ENCODE results near the gene IST1. TPM values are rescaled to one million over a fixed set of nuclear protein-coding genes. Genes with fewer than 3 reads are reported as not detected.

The IST1 gene
- 100 to 1,000 TPM; 112 to 257 (median 155) TPM for polyA plus RNA-seq
- long read RNA-seq, donor 1: 0 reads
- long read RNA-seq, donor 2, full-length matches to known transcripts: 11 of 11 reads
- long read RNA-seq, donor 2, partial matches to known transcripts: 0 of 11 reads
- long read RNA-seq, donor 2, other reads (novel, unspliced or antisense): 0 of 11 reads
- long read RNA-seq, donor 3, full-length matches to known transcripts: 21 of 64 reads
- long read RNA-seq, donor 3, partial matches to known transcripts: 43 of 64 reads
- long read RNA-seq, donor 3, other reads (novel, unspliced or antisense): 0 of 64 reads
- long read RNA-seq, donor 4: 0 reads
- long read RNA-seq, donor 5, full-length matches to known transcripts: 6 of 6 reads
- long read RNA-seq, donor 5, partial matches to known transcripts: 0 of 6 reads
- long read RNA-seq, donor 5, other reads (novel, unspliced or antisense): 0 of 6 reads
- long read RNA-seq, donor 6, full-length matches to known transcripts: 26 of 26 reads
- long read RNA-seq, donor 6, partial matches to known transcripts: 0 of 26 reads
- long read RNA-seq, donor 6, other reads (novel, unspliced or antisense): 0 of 26 reads
- long read RNA-seq, donor 7, full-length matches to known transcripts: 27 of 27 reads
- long read RNA-seq, donor 7, partial matches to known transcripts: 0 of 27 reads
- long read RNA-seq, donor 7, other reads (novel, unspliced or antisense): 0 of 27 reads
- long read RNA-seq, donor 8, full-length matches to known transcripts: 3 of 3 reads
- long read RNA-seq, donor 8, partial matches to known transcripts: 0 of 3 reads
- long read RNA-seq, donor 8, other reads (novel, unspliced or antisense): 0 of 3 reads
- long read RNA-seq, donor 9, full-length matches to known transcripts: 2 of 2 reads
- long read RNA-seq, donor 9, partial matches to known transcripts: 0 of 2 reads
- long read RNA-seq, donor 9, other reads (novel, unspliced or antisense): 0 of 2 reads
- long read RNA-seq, donor 10, full-length matches to known transcripts: 31 of 36 reads
- long read RNA-seq, donor 10, partial matches to known transcripts: 5 of 36 reads
- long read RNA-seq, donor 10, other reads (novel, unspliced or antisense): 0 of 36 reads

DNA sequence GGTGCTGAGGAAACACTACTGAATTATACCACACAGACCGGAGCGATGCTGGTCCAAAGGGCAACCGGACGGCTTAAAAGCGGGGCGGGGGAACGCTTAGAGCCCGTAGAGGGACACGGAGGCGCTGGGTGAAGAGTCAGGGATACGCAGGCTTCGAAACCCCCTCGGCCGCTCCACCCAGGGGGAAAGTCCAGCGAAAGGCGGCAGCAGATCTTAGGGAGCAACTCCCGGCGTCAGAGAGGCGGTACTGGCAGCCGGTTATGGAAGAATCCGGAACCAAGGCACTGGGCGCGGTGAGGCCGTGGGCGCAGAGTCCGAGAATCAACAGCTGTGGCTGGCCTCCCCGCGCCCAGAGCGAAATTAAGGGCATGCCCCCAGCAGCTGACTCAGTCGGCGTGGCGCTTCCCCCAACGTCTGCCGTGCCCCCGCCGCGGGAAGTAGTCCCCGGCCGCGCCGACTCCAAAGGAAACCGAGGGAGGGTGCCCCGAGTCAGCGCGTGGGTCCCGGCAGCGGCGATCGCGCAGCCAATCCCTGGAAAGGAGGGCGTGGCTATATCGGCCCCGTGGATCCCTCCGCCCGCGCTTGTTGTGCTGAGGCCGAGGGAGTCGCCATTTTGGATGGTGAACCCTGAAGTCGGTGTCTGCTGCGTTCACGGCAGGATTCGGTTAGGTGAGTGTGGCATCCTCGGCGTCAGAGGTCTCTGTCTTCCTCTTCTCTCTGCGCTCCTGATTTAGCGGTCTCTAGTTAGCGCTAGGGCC lies at the start of gene IST1:
IST1 (plus strand) TSS at position 611 of the 758 bp plus-strand sequence. CDS start 20,110 bp downstream, outside the sequence.
- peaks cover 0 to 15% (median 2%) of the 10 kb centered on the region in 3 donors for H3K4me1 ChIP-seq (ENCODE audit: control insufficient read depth in 3 of 3, insufficient read depth in 2 of 3, low read depth in 1 of 3, low read length in 2 of 3)
- DNase-seq (peak; percentile 98 to 99), FAIRE-seq (no peak)
- H3K27me3 ChIP-seq (ENCODE audit: control insufficient read depth in 3 of 3, insufficient read depth in 3 of 3, low read length in 3 of 3): no peaks in the 10 kb centered on the region
- H3K27ac ChIP-seq (ENCODE audit: low read depth in 1 of 3, low read length in 2 of 3): peak within 1 kb of the TSS; percentile 92 to 100 (median 97)
- 0% methylated on average over 66 to 67 of the region's 67 CpGs for WGBS, 3 donors
- peaks cover 0 to 16% (median 0%) of the 10 kb centered on the region in 3 donors for H3K36me3 ChIP-seq (ENCODE audit: control insufficient read depth in 3 of 3, insufficient read depth in 2 of 3, low read depth in 1 of 3, low read length in 3 of 3)
- no peaks in the 10 kb centered on the region for H3K9me3 ChIP-seq (ENCODE audit: control insufficient read depth in 2 of 2, insufficient read depth in 1 of 2, low read depth in 1 of 2, low read length in 1 of 2)
- H3K4me3 ChIP-seq (ENCODE audit: low read depth in 1 of 3, low read length in 3 of 3): peak within 1 kb of the TSS; percentile 63 to 97 (median 81)

GRCh38 chr16:71845639-71846430 lies 49.5 kb upstream of the IST1 start, which contains the start of gene ATXN1L:
Gene ATXN1L, plus strand, starts transcription at chr16:71845976. Its CDS starts 3,765 bp downstream, at chr16:71849741.
- WGBS, 3 donors: 0 to 1% (median 0%) methylated on average over 47 to 62 of the region's 62 CpGs
- Histone ChIP-seq H3K9me3 (ENCODE audit: control insufficient read depth in 2 of 2, insufficient read depth in 1 of 2, low read depth in 1 of 2, low read length in 1 of 2) (no peaks in the 10 kb centered on the region), H3K27ac (ENCODE audit: low read depth in 1 of 3, low read length in 2 of 3) (peak within 1 kb of the TSS; percentile 84 to 90 (median 89)), H3K27me3 (ENCODE audit: control insufficient read depth in 3 of 3, insufficient read depth in 3 of 3, low read length in 3 of 3) (no peaks in the 10 kb centered on the region), H3K4me1 (ENCODE audit: control insufficient read depth in 3 of 3, insufficient read depth in 2 of 3, low read depth in 1 of 3, low read length in 2 of 3) (peaks cover 0 to 6% (median 0%) of the 10 kb centered on the region in 3 donors), H3K36me3 (ENCODE audit: control insufficient read depth in 3 of 3, insufficient read depth in 2 of 3, low read depth in 1 of 3, low read length in 3 of 3) (peaks cover 4 to 22% (median 9%) of the 10 kb centered on the region in 3 donors), H3K4me3 (ENCODE audit: low read depth in 1 of 3, low read length in 3 of 3) (peak within 1 kb of the TSS; percentile 84 to 100 (median 97))
- peak; percentile 92 to 96 for DNase-seq
- FAIRE-seq: no peak

GRCh38 chr16:71846431-71846830 lies 48.9 kb upstream of the IST1 start:
- Histone ChIP-seq H3K36me3 (ENCODE audit: control insufficient read depth in 3 of 3, insufficient read depth in 2 of 3, low read depth in 1 of 3, low read length in 3 of 3) (peaks cover 4 to 28% (median 12%) of the 10 kb centered on the region in 3 donors), H3K27ac (ENCODE audit: low read depth in 1 of 3, low read length in 2 of 3) (peak overlapping the region in 2 of 3 donors; percentile 84 to 90), H3K4me3 (ENCODE audit: low read depth in 1 of 3, low read length in 3 of 3) (peak overlapping the region; percentile 84 to 100 (median 97)), H3K27me3 (ENCODE audit: control insufficient read depth in 3 of 3, insufficient read depth in 3 of 3, low read length in 3 of 3) (no peaks in the 10 kb centered on the region), H3K4me1 (ENCODE audit: control insufficient read depth in 3 of 3, insufficient read depth in 2 of 3, low read depth in 1 of 3, low read length in 2 of 3) (peaks cover 0 to 6% (median 0%) of the 10 kb centered on the region in 3 donors), H3K9me3 (ENCODE audit: control insufficient read depth in 2 of 2, insufficient read depth in 1 of 2, low read depth in 1 of 2, low read length in 1 of 2) (no peaks in the 10 kb centered on the region)
- FAIRE-seq (no peak), DNase-seq (peak; percentile 30 to 52)
- 0 to 1% (median 1%) methylated on average over 19 to 20 of the region's 20 CpGs for WGBS, 3 donors

DNA sequence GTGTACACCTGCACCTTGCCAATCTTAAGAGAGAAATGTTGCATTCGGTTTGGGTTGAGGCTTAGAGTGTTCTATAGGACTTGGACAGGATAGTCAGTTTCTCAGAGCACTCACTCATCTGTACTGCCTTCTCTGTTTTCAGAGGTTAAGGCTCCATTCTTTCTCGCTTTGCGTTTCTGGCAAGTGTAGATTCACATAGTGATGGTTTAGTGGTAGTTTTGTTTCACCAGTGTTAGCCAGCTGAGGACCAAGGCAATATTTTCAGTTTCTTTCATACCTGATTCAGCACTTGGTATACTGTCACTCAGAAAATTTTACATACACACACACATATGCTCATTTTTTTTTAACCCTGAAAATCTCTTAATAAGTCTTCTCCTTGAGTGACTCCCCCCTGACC lies 48.2 kb upstream of the IST1 start:
- Histone ChIP-seq H3K9me3 (ENCODE audit: control insufficient read depth in 2 of 2, insufficient read depth in 1 of 2, low read depth in 1 of 2, low read length in 1 of 2) (no peaks in the 10 kb centered on the region), H3K4me1 (ENCODE audit: control insufficient read depth in 3 of 3, insufficient read depth in 2 of 3, low read depth in 1 of 3, low read length in 2 of 3) (peaks cover 0 to 6% (median 0%) of the 10 kb centered on the region in 3 donors), H3K4me3 (ENCODE audit: low read depth in 1 of 3, low read length in 3 of 3) (peak overlapping the region in 1 of 3 donors; percentile 97), H3K27ac (ENCODE audit: low read depth in 1 of 3, low read length in 2 of 3) (no peak overlapping the region), H3K27me3 (ENCODE audit: control insufficient read depth in 3 of 3, insufficient read depth in 3 of 3, low read length in 3 of 3) (no peaks in the 10 kb centered on the region), H3K36me3 (ENCODE audit: control insufficient read depth in 3 of 3, insufficient read depth in 2 of 3, low read depth in 1 of 3, low read length in 3 of 3) (peaks cover 4 to 35% (median 12%) of the 10 kb centered on the region in 3 donors)
- FAIRE-seq (no peak), DNase-seq (no peak)
- WGBS, 3 donors: 52 to 60% (median 54%) methylated on average over 3 of the region's 3 CpGs

DNA sequence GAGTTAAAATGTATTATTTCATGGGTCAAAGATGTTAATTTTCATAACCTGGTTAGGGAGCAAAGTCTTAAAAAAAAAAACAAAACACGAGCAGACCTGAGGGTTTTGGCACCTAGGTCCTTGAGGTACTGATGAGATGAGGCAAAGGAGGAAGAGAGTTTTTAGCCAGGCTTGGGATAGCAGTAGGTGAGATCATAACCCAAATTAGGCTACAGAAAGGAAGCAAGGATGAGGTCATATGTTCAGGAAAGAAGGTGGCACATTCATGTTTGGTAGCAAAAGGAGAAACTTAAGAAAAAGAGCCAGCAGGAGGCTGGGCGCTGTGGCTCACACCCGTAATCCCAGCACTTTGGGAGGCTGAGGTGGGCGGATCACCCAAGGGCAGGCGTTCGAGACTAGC lies 46.7 kb upstream of the IST1 start:
- DNase-seq (no peak), FAIRE-seq (no peak)
- 94 to 95% (median 95%) methylated on average over 6 of the region's 6 CpGs for WGBS, 3 donors
- Histone ChIP-seq H3K4me3 (ENCODE audit: low read depth in 1 of 3, low read length in 3 of 3) (no peak overlapping the region), H3K36me3 (ENCODE audit: control insufficient read depth in 3 of 3, insufficient read depth in 2 of 3, low read depth in 1 of 3, low read length in 3 of 3) (peaks cover 4 to 46% (median 12%) of the 10 kb centered on the region in 3 donors), H3K27me3 (ENCODE audit: control insufficient read depth in 3 of 3, insufficient read depth in 3 of 3, low read length in 3 of 3) (no peaks in the 10 kb centered on the region), H3K4me1 (ENCODE audit: control insufficient read depth in 3 of 3, insufficient read depth in 2 of 3, low read depth in 1 of 3, low read length in 2 of 3) (peaks cover 0 to 13% (median 0%) of the 10 kb centered on the region in 3 donors), H3K27ac (ENCODE audit: low read depth in 1 of 3, low read length in 2 of 3) (no peak overlapping the region), H3K9me3 (ENCODE audit: control insufficient read depth in 2 of 2, insufficient read depth in 1 of 2, low read depth in 1 of 2, low read length in 1 of 2) (no peaks in the 10 kb centered on the region)

GRCh38 chr16:71851746-71852145 lies 43.6 kb upstream of the IST1 start:
- no peak overlapping the region for H3K27ac ChIP-seq (ENCODE audit: low read depth in 1 of 3, low read length in 2 of 3)
- H3K9me3 ChIP-seq (ENCODE audit: control insufficient read depth in 2 of 2, insufficient read depth in 1 of 2, low read depth in 1 of 2, low read length in 1 of 2): no peaks in the 10 kb centered on the region
- H3K27me3 ChIP-seq (ENCODE audit: control insufficient read depth in 3 of 3, insufficient read depth in 3 of 3, low read length in 3 of 3): no peaks in the 10 kb centered on the region
- peaks cover 7 to 50% (median 12%) of the 10 kb centered on the region in 3 donors for H3K36me3 ChIP-seq (ENCODE audit: control insufficient read depth in 3 of 3, insufficient read depth in 2 of 3, low read depth in 1 of 3, low read length in 3 of 3)
- no peak overlapping the region for H3K4me3 ChIP-seq (ENCODE audit: low read depth in 1 of 3, low read length in 3 of 3)
- DNase-seq: no peak
- FAIRE-seq: no peak
- H3K4me1 ChIP-seq (ENCODE audit: control insufficient read depth in 3 of 3, insufficient read depth in 2 of 3, low read depth in 1 of 3, low read length in 2 of 3): peaks cover 0 to 16% (median 0%) of the 10 kb centered on the region in 3 donors
- WGBS, 3 donors: 94 to 96% (median 95%) methylated on average over 8 of the region's 8 CpGs

GRCh38 chr16:71852158-71852557 lies 43.2 kb upstream of the IST1 start:
- peaks cover 0 to 12% (median 0%) of the 10 kb centered on the region in 3 donors for H3K4me1 ChIP-seq (ENCODE audit: control insufficient read depth in 3 of 3, insufficient read depth in 2 of 3, low read depth in 1 of 3, low read length in 2 of 3)
- peaks cover 7 to 50% (median 12%) of the 10 kb centered on the region in 3 donors for H3K36me3 ChIP-seq (ENCODE audit: control insufficient read depth in 3 of 3, insufficient read depth in 2 of 3, low read depth in 1 of 3, low read length in 3 of 3)
- whole genome bisulfite sequencing, 3 donors: 78 to 90% (median 87%) methylated on average over 3 of the region's 3 CpGs
- H3K27ac ChIP-seq (ENCODE audit: low read depth in 1 of 3, low read length in 2 of 3): no peak overlapping the region
- H3K27me3 ChIP-seq (ENCODE audit: control insufficient read depth in 3 of 3, insufficient read depth in 3 of 3, low read length in 3 of 3): no peaks in the 10 kb centered on the region
- H3K4me3 ChIP-seq (ENCODE audit: low read depth in 1 of 3, low read length in 3 of 3): no peak overlapping the region
- no peak for FAIRE-seq
- no peaks in the 10 kb centered on the region for H3K9me3 ChIP-seq (ENCODE audit: control insufficient read depth in 2 of 2, insufficient read depth in 1 of 2, low read depth in 1 of 2, low read length in 1 of 2)
- DNase-seq: no peak

Data from small intestine (tissue), 16 donors.